ENCODE measurements around the gene ERC1. TPM values are rescaled to one million over a fixed set of nuclear protein-coding genes. Genes with fewer than 3 reads are reported as not detected.

ERC1 gene
- total and polyA plus RNA-seq, 2 of the 4 experiments (the other 2 are of a cell fraction): 11.6 to 25.6 TPM

GRCh38 chr12:1501001-1501400 lies 510.0 kb downstream of the ERC1 start:
- in situ Hi-C loops (cut with MboI; ENCODE audit: low sequenced_read_pairs) (no loop called here), dilution Hi-C loops (cut with HindIII; ENCODE audit: low sequenced_read_pairs, unreplicated experiment) (no loop called here), intact Hi-C loops (cut with micrococcal nuclease) (no loop called here)
- no peaks in the 10 kb centered on the region for H3K27me3 ChIP-seq (ENCODE audit: control insufficient read depth, insufficient read depth, low read length)
- no peaks in the 10 kb centered on the region for H3K79me1 ChIP-seq (ENCODE audit: low read depth in 1 of 2, low read length in 2 of 2)
- no peaks in the 10 kb centered on the region for H3K36me3 ChIP-seq (ENCODE audit: control insufficient read depth, insufficient read depth, low read length)
- H2BK120ac ChIP-seq (ENCODE audit: low read depth, low read length): peak overlapping the region; percentile 97
- no peaks in the 10 kb centered on the region for H3K9me3 ChIP-seq (ENCODE audit: control insufficient read depth, insufficient read depth, low read length)
- no peak overlapping the region for H3K18ac ChIP-seq (ENCODE audit: low read depth, low read length)
- no peak overlapping the region for H3K9ac ChIP-seq (ENCODE audit: low read depth, low read length)
- H2AFZ ChIP-seq (replicated peaks; ENCODE audit: low read length, poor library complexity): no peak overlapping the region
- peak overlapping the region; percentile 70 for H4K91ac ChIP-seq (ENCODE audit: insufficient read depth, low read depth, low read length)
- no peak overlapping the region for H3K4me2 ChIP-seq (ENCODE audit: low read depth, low read length)
- no peak for DNase-seq
- peaks cover 13% of the 10 kb centered on the region for H3K4me1 ChIP-seq (ENCODE audit: control insufficient read depth, insufficient read depth, low read length)
- peak overlapping the region; percentile 80 for H2AK9ac ChIP-seq (replicated peaks; ENCODE audit: low read depth, low read length, poor library complexity)
- 0 out of 3 replicates have a peak overlapping the region, but pooled peaks have one; percentile 44 for H2BK15ac ChIP-seq (ENCODE audit: low read depth, low read length)
- no peak overlapping the region for H3K56ac ChIP-seq (ENCODE audit: extremely low read depth, insufficient read depth, low read length)
- peak overlapping the region in 1 of 2 experiments; percentile 71; a peak in 3 of 4 replicates for H4K8ac ChIP-seq (ENCODE audit: low read depth in 2 of 2, low read length in 2 of 2)
- no peak for ATAC-seq (ENCODE audit: low read depth)
- H3K4ac ChIP-seq (ENCODE audit: low read depth, low read length): peak overlapping the region; percentile 93
- no CpG with 5 or more reads among the region's 10 CpGs for WGBS, 2 experiments (ENCODE audit: extremely low coverage in 2 of 2, insufficient read length in 1 of 2)
- no peak overlapping the region for H3K27ac ChIP-seq (ENCODE audit: insufficient read depth, low read length)
- H2BK5ac ChIP-seq (ENCODE audit: low read depth, low read length, poor library complexity, severe bottlenecking): no peak overlapping the region
- no peak overlapping the region for H3K14ac ChIP-seq (replicated peaks; ENCODE audit: low read depth, low read length)
- peak overlapping the region; percentile 99; the same call in 1 of the 2 replicates for H2BK20ac ChIP-seq (ENCODE audit: low read depth, low read length)
- ChIA-PET POLR2A (ENCODE audit: unreplicated experiment) (no interaction called here), CTCF (interaction anchor here (0.6 kb wide), 1 partner anchor 28 kb away, joined by 3 read pairs; no protein-coding TSS in a partner anchor)
- H4K20me1 ChIP-seq (ENCODE audit: insufficient read depth, low read length): no peaks in the 10 kb centered on the region
- TF ChIP-seq FOS (IDR thresholded peaks at IDR 0.05; ENCODE audit: low read depth, low read length) (no peak), MXI1 (IDR thresholded peaks at IDR 0.05; ENCODE audit: borderline replicate concordance, low read depth, low read length) (no peak), CTCF (conservative IDR thresholded peaks at IDR 0.05; ENCODE audit: low read depth, low read length) (no peak), RFX5 (IDR thresholded peaks at IDR 0.05; ENCODE audit: low read depth, low read length) (no peak), CHD1 (IDR thresholded peaks at IDR 0.05; ENCODE audit: low read depth, low read length) (no peak), NFE2L2 (IDR thresholded peaks at IDR 0.05; ENCODE audit: low read depth, low read length) (no peak), RAD21 (IDR thresholded peaks at IDR 0.05; ENCODE audit: low read length) (no peak), MAZ (IDR thresholded peaks at IDR 0.05; ENCODE audit: borderline replicate concordance, low read depth, low read length) (no peak), MAFK (IDR thresholded peaks at IDR 0.05; ENCODE audit: low read depth, low read length) (no peak), USF2 (IDR thresholded peaks at IDR 0.05; ENCODE audit: low read depth, low read length) (no peak), CEBPB (IDR thresholded peaks at IDR 0.05; ENCODE audit: low read depth, low read length) (no peak), ELK1 (IDR thresholded peaks at IDR 0.05; ENCODE audit: borderline replicate concordance, low read depth, low read length) (no peak), SMC3 (IDR thresholded peaks at IDR 0.05; ENCODE audit: low read depth, low read length) (no peak), RCOR1 (IDR thresholded peaks at IDR 0.05; ENCODE audit: insufficient replicate concordance, low read length) (no peak)
- no peak overlapping the region for H3K4me3 ChIP-seq (ENCODE audit: insufficient read depth, low read depth, low read length)
- peak overlapping the region; percentile 89; the same call in 1 of the 2 replicates for H2AK5ac ChIP-seq (ENCODE audit: low read depth, low read length)
- H4K5ac ChIP-seq (ENCODE audit: low read depth, low read length): no peak overlapping the region
- H3K9me1 ChIP-seq (ENCODE audit: insufficient read depth, low read length): peaks cover 9% of the 10 kb centered on the region; the same call in 1 of the 2 replicates
- no peak overlapping the region for H3K23ac ChIP-seq (ENCODE audit: low read depth, low read length)
- BruUV-seq (replicated peaks): no TSS peak
